ENCODE data around the gene TIAM1. TPM values are rescaled to one million over a fixed set of nuclear protein-coding genes. Genes with fewer than 3 reads are reported as not detected.

Gene TIAM1
- total RNA-seq, 3 donors from 2014 or later: 6.2 to 11.6 (median 10.4) TPM

DNA sequence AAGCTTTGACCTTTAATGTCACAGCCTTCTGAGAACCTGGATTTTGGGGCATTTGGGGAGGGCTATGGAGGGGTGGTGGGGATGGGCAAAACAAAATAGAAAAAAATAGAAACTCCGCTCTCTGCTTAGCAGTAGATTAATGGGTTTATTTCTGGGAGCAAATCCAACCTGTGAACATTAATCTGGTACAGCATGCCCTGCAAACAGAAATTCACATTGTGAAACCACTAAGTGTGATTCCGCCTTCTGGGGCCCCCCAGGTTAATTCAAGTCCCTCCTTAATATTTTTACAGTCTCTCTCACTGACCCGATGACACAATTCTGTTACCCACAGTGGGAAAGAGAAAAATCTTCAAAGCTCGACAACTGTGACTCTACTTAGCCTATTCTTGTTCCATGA is 76.4 kb downstream of the TIAM1 start:
- ATAC-seq (no peak), DNase-seq (no peak)
- no peak for TF ChIP-seq CTCF (IDR thresholded peaks at IDR 0.05)
- Histone ChIP-seq H3K4me1 (ENCODE audit: low read depth) (no peaks in the 10 kb centered on the region), H3K9me3 (no peaks in the 10 kb centered on the region), H3K36me3 (ENCODE audit: low read depth) (no peaks in the 10 kb centered on the region), H3K4me3 (no peak overlapping the region)
- intact Hi-C loops (cut with DNase I, micrococcal nuclease): no loop called here

DNA sequence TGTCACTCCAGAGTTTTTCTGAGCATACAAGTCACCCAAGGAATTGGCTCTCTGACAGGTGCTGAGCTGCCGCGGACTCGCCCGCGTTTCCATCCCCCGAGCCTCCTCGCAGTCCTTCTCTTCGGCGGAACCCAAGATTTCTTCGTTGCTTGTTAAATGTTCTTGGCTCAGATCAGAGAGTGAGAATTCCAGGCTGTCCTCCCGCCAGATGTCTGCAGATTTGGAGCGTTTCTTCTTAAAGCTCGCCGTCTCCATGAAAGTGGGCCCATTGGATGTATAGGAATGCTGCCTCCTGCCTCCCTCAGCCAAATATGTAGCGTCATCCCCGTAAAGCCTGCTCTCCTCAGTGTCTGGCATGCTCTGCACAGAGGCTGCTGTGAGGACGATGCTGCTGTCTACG is 77.8 kb downstream of the TIAM1 start:
- no peak for ATAC-seq
- Histone ChIP-seq H3K36me3 (ENCODE audit: low read depth) (no peaks in the 10 kb centered on the region), H3K4me1 (ENCODE audit: low read depth) (no peaks in the 10 kb centered on the region), H3K4me3 (no peak overlapping the region), H3K9me3 (no peaks in the 10 kb centered on the region)
- intact Hi-C loops (cut with DNase I, micrococcal nuclease): no loop called here
- no peak for DNase-seq
- TF ChIP-seq CTCF (IDR thresholded peaks at IDR 0.05): no peak

GRCh38 chr21:31265366-31266013 is 78.6 kb downstream of the TIAM1 start:
- ATAC-seq: no peak

GRCh38 chr21:31264574-31264973 is 79.5 kb downstream of the TIAM1 start:
- no peaks in the 10 kb centered on the region for H3K36me3 ChIP-seq (ENCODE audit: low read depth)

More at GRCh38 chr21:31265366-31266013, 78.6 kb downstream of the TIAM1 start:
- no peaks in the 10 kb centered on the region for H3K9me3 ChIP-seq
- intact Hi-C loops (cut with DNase I, micrococcal nuclease): no loop called here
- H3K4me3 ChIP-seq: no peak overlapping the region
- DNase-seq: no peak
- H3K36me3 ChIP-seq (ENCODE audit: low read depth): no peaks in the 10 kb centered on the region
- no peaks in the 10 kb centered on the region for H3K4me1 ChIP-seq (ENCODE audit: low read depth)
- no peak for TF ChIP-seq CTCF (IDR thresholded peaks at IDR 0.05)

GRCh38 chr21:31262728-31263127 is 81.3 kb downstream of the TIAM1 start:
- H3K4me3 ChIP-seq: no peak overlapping the region
- H3K4me1 ChIP-seq (ENCODE audit: low read depth): no peaks in the 10 kb centered on the region
- intact Hi-C loops (cut with DNase I, micrococcal nuclease): no loop called here
- DNase-seq (no peak), ATAC-seq (no peak)
- TF ChIP-seq CTCF (IDR thresholded peaks at IDR 0.05): no peak
- H3K9me3 ChIP-seq: no peaks in the 10 kb centered on the region
- H3K36me3 ChIP-seq (ENCODE audit: low read depth): no peaks in the 10 kb centered on the region

More at GRCh38 chr21:31264574-31264973, 79.5 kb downstream of the TIAM1 start:
- no peaks in the 10 kb centered on the region for H3K4me1 ChIP-seq (ENCODE audit: low read depth)
- DNase-seq (no peak), ATAC-seq (no peak)
- H3K9me3 ChIP-seq: no peaks in the 10 kb centered on the region
- TF ChIP-seq CTCF (IDR thresholded peaks at IDR 0.05): no peak
- no peak overlapping the region for H3K4me3 ChIP-seq
- intact Hi-C loops (cut with DNase I, micrococcal nuclease): no loop called here

DNA sequence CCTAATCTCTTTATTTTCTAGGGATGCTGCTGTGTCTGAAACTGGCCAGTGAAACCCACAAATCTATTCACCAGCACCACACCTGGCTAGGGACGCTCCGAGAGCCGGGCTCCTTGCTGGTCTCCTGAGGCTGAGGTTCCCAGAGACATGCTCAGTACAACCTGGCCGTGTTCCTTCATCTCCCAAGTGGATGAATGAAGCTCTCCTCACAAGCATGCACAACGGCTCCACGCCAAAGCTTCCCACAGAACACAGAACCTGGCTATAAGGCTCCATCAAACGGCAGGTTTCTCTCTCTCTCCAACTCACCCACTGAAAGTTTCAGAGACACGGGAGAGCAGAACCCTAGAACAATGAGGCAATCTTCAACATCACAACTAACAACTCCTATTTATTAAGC is 82.3 kb downstream of the TIAM1 start:
- H3K4me3 ChIP-seq: no peak overlapping the region
- no peak for TF ChIP-seq CTCF (IDR thresholded peaks at IDR 0.05)
- no peaks in the 10 kb centered on the region for H3K4me1 ChIP-seq (ENCODE audit: low read depth)
- DNase-seq (no peak), ATAC-seq (no peak)
- intact Hi-C loops (cut with DNase I, micrococcal nuclease): no loop called here
- no peaks in the 10 kb centered on the region for H3K36me3 ChIP-seq (ENCODE audit: low read depth)
- no peaks in the 10 kb centered on the region for H3K9me3 ChIP-seq

Measured in mucosa of descending colon (tissue), 3 donors.